Activated CD4-positive, CD25-positive, alpha-beta regulatory T cell treated with anti-CD3 and anti-CD28 coated beads, Interleukin-2, amount 50 U/mL, for 24 hours (primary cell): ENCODE measurements around the gene GLS.

Experiments
- ATAC-seq, 2 donors: fragments of 150-1000 bp; cut with Tn5 transposase; one replicate each; pipeline ENCODE4 v1.10.0; 2021; ENCODE audit warnings: mild to moderate bottlenecking in 1 of 2, moderate library complexity in 1 of 2

The GLS gene

GRCh38 chr2:190996338-190996946 is 115.8 kb downstream of the GLS start:
- peak; percentile 23 to 42 for ATAC-seq

DNA sequence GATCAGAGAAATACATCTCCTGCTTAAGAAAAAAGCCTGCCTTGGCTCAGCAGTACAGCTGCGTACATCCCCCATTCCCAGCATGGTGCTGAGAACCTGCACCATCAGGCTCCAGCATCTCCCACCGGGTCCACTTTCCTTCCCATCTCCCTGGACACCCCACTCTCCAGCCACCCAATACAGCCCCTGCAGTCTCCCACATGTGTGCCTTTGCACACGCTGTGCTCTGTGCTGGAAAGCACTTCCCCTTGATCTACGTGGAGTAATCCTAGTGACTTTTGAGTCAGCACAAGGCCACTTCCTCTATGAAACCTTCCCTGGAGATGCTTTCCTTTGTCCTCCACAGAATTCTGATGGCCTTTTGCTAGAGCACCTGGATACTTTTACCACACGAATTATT is 116.3 kb downstream of the GLS start:
- ATAC-seq: no peak

GRCh38 chr2:190997526-190998113 is 117.0 kb downstream of the GLS start:
- ATAC-seq: no peak

- peak; percentile 42 to 65 for ATAC-seq
Observed at GRCh38 chr2:190999058-190999457, 118.4 kb downstream of the GLS start.

DNA sequence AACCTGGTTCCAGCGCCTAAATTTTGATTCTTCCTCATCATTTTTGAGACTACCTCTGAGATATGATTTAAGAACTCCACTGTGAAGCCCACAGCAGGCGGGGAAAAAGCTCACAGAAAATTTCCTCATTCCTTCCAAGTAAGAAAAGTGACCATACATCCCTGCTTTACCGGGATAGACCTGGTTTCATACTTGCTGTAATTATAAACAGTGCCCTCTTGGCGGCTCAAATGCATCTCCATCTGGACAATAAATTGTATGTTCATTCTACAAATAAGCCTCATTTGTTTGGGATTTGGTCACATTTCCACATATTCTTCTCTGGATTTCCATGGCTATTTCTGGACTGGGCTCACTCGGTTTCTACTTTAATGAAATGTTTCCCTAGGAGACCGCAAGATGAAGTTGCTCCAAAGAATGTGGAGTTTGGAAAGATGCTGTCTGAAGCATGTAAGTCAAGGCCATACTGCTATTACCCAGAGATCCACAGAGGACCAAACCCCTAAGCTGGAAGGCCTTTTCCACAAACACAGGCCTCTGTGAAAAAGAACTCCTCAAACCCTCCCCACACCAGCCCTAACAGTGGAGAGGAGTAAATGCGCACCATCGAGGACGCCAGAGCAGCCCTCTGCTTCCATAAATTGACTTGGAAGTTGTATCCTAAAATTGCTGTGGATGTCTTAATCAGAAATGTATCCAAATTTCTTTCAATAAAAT is 119.5 kb downstream of the GLS start:
- ATAC-seq: no peak

GRCh38 chr2:191001032-191001431 is 120.4 kb downstream of the GLS start:
- ATAC-seq: no peak

GRCh38 chr2:191001624-191002023 is 121.0 kb downstream of the GLS start:
- ATAC-seq: no peak

- ATAC-seq: peak in 1 of 2 donors; percentile 14
Observed at GRCh38 chr2:191003405-191004309, 123.0 kb downstream of the GLS start.

GRCh38 chr2:191006297-191006696 is 125.7 kb downstream of the GLS start:
- no peak for ATAC-seq

GRCh38 chr2:191006997-191007783 is 126.6 kb downstream of the GLS start:
- no peak for ATAC-seq

DNA sequence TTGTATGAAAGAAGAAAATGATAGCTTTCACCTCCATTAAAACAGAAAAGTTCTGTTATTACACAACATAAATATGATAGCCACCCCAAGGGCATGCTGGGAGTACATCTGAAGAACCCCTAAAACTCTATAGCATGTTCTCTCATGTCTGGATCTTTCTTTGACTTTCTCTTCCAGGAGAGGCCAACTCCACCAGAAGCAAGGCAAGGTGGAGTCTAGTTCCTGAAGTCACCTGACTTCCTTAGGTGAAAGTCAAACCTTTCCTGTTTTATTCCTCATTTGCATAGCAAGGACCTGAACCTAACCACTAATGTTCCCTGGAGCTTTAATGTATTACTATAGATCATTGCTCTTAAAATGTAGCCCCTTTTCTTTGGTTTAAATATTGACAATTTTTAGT is 127.7 kb downstream of the GLS start:
- no peak for ATAC-seq

- ATAC-seq: no peak
Observed at GRCh38 chr2:191009541-191010374, 129.1 kb downstream of the GLS start.

- ATAC-seq: no peak
Observed at GRCh38 chr2:191010887-191011885, 130.6 kb downstream of the GLS start.

- no peak for ATAC-seq
Observed at GRCh38 chr2:191012346-191012745, 131.7 kb downstream of the GLS start.

DNA sequence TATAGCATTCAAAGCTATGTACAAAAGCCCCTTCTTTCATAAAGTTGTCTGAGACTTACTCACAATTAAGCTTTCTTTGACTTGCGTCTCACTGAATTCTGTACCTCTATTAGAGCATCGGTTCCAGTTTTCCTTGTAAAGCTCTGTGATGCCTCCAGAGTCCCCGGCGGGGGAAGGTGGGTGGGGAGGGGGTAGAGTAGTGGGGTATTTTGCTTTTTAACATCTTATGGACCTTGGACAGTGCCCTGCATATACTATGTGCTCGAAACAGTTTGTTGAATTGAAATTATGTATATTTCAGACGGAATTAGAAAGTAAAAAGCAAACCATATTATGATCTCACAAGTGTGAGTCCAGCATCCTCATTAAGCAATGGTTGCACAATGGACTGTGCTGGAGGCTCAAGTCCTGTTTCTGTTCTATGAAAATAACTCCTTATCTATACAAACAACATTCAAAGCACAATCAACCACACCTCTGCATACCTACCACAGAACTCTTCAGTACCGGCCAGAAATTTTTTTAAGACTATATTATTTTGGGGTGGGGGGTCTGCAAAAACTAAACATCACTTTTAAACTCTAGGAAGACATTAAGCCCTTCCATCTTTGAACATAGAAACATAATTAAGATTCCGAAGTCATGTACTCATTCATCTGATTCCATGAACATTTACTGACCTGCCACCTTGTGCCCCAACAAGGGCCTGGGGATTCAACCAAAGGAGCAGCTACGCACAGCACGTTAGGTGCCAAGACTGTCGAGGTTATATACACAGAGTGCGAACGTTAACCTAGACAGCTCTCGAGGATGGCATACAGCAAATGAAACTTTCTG is 132.4 kb downstream of the GLS start:
- ATAC-seq: peak; percentile 4 to 8

DNA sequence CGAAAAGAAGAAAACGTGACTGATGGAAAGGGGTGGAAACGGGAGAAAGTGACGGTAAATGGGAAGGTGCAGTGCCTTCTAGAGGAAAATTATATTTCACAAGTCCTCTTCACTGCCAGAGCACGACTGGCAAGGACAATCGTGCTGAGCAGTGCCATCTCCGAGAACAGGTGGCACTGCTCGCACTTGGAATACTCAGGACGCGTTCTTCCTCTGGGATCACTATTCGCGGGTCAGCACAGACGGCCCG is 133.0 kb downstream of the GLS start:
- ATAC-seq: no peak

DNA sequence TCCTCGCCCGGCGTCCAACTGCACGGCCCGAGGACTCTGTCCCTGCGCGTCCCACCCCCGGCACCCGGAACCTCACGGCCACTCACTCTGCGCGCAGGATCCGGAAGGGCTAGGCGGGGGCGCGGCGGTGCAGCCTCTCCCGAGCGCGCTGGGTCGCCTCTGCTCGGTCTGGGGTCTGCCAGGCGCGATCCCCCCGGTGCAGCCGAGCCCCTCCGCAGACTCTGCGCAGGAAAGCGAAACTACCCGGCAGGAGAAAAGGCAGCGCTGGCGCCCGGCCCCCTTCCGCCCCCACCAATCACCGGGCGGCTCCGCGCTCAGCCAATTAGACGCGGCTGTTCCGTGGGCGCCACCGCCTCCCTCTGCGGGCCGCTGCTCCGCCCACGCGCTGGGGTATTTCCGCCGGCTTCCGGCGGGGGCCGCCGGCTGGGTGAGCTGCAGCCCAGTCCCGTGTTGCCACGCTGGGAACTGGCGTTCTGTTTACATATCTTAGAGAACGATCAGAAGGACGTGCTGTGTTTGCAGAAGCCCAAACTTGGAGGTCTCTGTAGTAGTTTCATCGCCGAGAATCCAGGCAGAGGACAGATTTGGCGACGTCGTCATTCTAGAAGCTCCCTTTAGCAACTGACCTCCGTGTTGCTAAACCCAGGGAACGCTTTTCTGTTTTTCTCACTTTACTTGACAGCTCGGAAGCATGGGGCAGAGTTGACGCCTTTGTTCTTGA is 133.5 kb downstream of the GLS start, which contains the start of gene STAT1:
TSS of gene STAT1 (minus strand) at position 240 of the 721 bp plus-strand sequence. CDS start 4,168 bp downstream, outside the sequence.
- peak; percentile 80 to 84 for ATAC-seq

- peak in 1 of 2 donors; percentile 5 for ATAC-seq
Observed at GRCh38 chr2:191014653-191015020, 134.0 kb downstream of the GLS start.
